Nephron (organoid): ENCODE results near the gene PACRG.

Source experiments
- H3K27ac Mint-ChIP-seq, 3 experiments: 2 replicates each; pipeline ENCODE4 v1.8.0; 2020; ENCODE audit warnings: mixed read lengths in 3 of 3, mild to moderate bottlenecking in 2 of 3, moderate library complexity in 1 of 3
- H3K27me3 Mint-ChIP-seq: 2 replicates; pipeline ENCODE4 v1.8.0; 2021; ENCODE audit warnings: low read depth, mild to moderate bottlenecking, moderate library complexity, mixed read lengths
- H3K36me3 Mint-ChIP-seq: 2 replicates; pipeline ENCODE4 v1.8.0; 2020; ENCODE audit warnings: low read depth, mixed read lengths
- H3K4me1 Mint-ChIP-seq: 2 replicates; pipeline ENCODE4 v1.8.0; 2020; ENCODE audit warnings: mixed read lengths
- H3K4me3 Mint-ChIP-seq, 3 experiments: 2 replicates each; pipeline ENCODE4 v1.8.0; 2020; ENCODE audit warnings: mild to moderate bottlenecking in 3 of 3, mixed read lengths in 3 of 3, moderate library complexity in 2 of 3
- H3K9me3 Mint-ChIP-seq: 2 replicates; pipeline ENCODE4 v1.8.0; 2020; ENCODE audit warnings: mixed read lengths
- CTCF ChIP-seq, 3 experiments: fragments of 200-600 bp; sonication (generic); IDR thresholded peaks; one replicate each; pipeline ENCODE4 v1.5.0; 2021; ENCODE audit warnings: antibody characterized with exemption in 3 of 3; ENCODE audit not compliant: unreplicated experiment in 3 of 3

The PACRG gene

GRCh38 chr6:163123098-163123497, 395.3 kb downstream of the PACRG start:
- no peak for TF ChIP-seq CTCF (IDR thresholded peaks at IDR 0.05; ENCODE audit: unreplicated experiment in 3 of 3)
- Mint-ChIP-seq H3K27ac (no peak overlapping the region), H3K4me1 (no peaks in the 10 kb centered on the region), H3K27me3 (peaks cover 5% of the 10 kb centered on the region), H3K9me3 (peaks cover 12% of the 10 kb centered on the region), H3K4me3 (no peak overlapping the region), H3K36me3 (no peaks in the 10 kb centered on the region)

- H3K9me3 Mint-ChIP-seq = peaks cover 12% of the 10 kb centered on the region
- no peaks in the 10 kb centered on the region for H3K4me1 Mint-ChIP-seq
- H3K27ac Mint-ChIP-seq = no peak overlapping the region
- no peaks in the 10 kb centered on the region for H3K27me3 Mint-ChIP-seq
- TF ChIP-seq CTCF (IDR thresholded peaks at IDR 0.05; ENCODE audit: unreplicated experiment in 3 of 3) = no peak
- H3K36me3 Mint-ChIP-seq = no peaks in the 10 kb centered on the region
- H3K4me3 Mint-ChIP-seq = no peak overlapping the region
Measured at GRCh38 chr6:163126741-163127140, 399.0 kb downstream of the PACRG start.

- Mint-ChIP-seq H3K27me3 (no peaks in the 10 kb centered on the region), H3K4me1 (no peaks in the 10 kb centered on the region), H3K27ac (no peak overlapping the region), H3K36me3 (no peaks in the 10 kb centered on the region), H3K4me3 (no peak overlapping the region), H3K9me3 (peaks cover 8% of the 10 kb centered on the region)
- no peak for TF ChIP-seq CTCF (IDR thresholded peaks at IDR 0.05; ENCODE audit: unreplicated experiment in 3 of 3)
Measured at GRCh38 chr6:163127587-163127986, 399.8 kb downstream of the PACRG start.

- TF ChIP-seq CTCF (IDR thresholded peaks at IDR 0.05; ENCODE audit: unreplicated experiment in 3 of 3) = no peak
- Mint-ChIP-seq H3K4me3 (no peak overlapping the region), H3K27ac (no peak overlapping the region)
Measured at GRCh38 chr6:163128324-163128723, 400.6 kb downstream of the PACRG start.

GRCh38 chr6:163132050-163132750, 404.4 kb downstream of the PACRG start:
- Mint-ChIP-seq H3K36me3 (no peaks in the 10 kb centered on the region), H3K27ac (no peak overlapping the region), H3K27me3 (no peaks in the 10 kb centered on the region), H3K9me3 (no peaks in the 10 kb centered on the region), H3K4me3 (no peak overlapping the region), H3K4me1 (no peaks in the 10 kb centered on the region)
- no peak for TF ChIP-seq CTCF (IDR thresholded peaks at IDR 0.05; ENCODE audit: unreplicated experiment in 3 of 3)

More at GRCh38 chr6:163128324-163128723, 400.6 kb downstream of the PACRG start:
- H3K9me3 Mint-ChIP-seq = peaks cover 4% of the 10 kb centered on the region
- H3K36me3 Mint-ChIP-seq = no peaks in the 10 kb centered on the region
- no peaks in the 10 kb centered on the region for H3K4me1 Mint-ChIP-seq
- no peaks in the 10 kb centered on the region for H3K27me3 Mint-ChIP-seq

GRCh38 chr6:163133017-163133416, 405.2 kb downstream of the PACRG start:
- H3K4me1 Mint-ChIP-seq = no peaks in the 10 kb centered on the region
- H3K9me3 Mint-ChIP-seq = no peaks in the 10 kb centered on the region

More at GRCh38 chr6:163133017-163133416, 405.2 kb downstream of the PACRG start:
- H3K27ac Mint-ChIP-seq = no peak overlapping the region
- TF ChIP-seq CTCF (IDR thresholded peaks at IDR 0.05; ENCODE audit: unreplicated experiment in 3 of 3) = no peak
- H3K36me3 Mint-ChIP-seq = no peaks in the 10 kb centered on the region
- H3K27me3 Mint-ChIP-seq = no peaks in the 10 kb centered on the region
- H3K4me3 Mint-ChIP-seq = no peak overlapping the region
